Ovary (tissue), 3 donors: ENCODE measurements around the gene IPCEF1.

Experiments used
- CTCF ChIP-seq, 3 donors: fragments of 450-650 bp in 2 of 3; fragments of 200-600 bp in 1 of 3; IDR thresholded peaks; one replicate each; pipeline versions ENCODE4 v1.5.1 to v1.8.0; 2016 to 2022; ENCODE audit warnings: antibody characterized with exemption in 3 of 3, mild to moderate bottlenecking in 1 of 3
- EP300 ChIP-seq: sonication (generic); formaldehyde crosslinking; IDR thresholded peaks from one replicate; pipeline ENCODE4 v1.6.1; 2017; ENCODE audit warnings: antibody characterized with exemption
- POLR2A ChIP-seq: fragments of 450-650 bp; IDR thresholded peaks from one replicate; pipeline ENCODE4 v1.6.1; 2017; ENCODE audit warnings: antibody characterized with exemption, mild to moderate bottlenecking, moderate library complexity
- donor health status: DM: no; HTN: no; CAD: no.

- no peak for TF ChIP-seq CTCF (IDR thresholded peaks at IDR 0.05)
- no peak for TF ChIP-seq POLR2A
- TF ChIP-seq EP300 = no peak
These were observed 42.5 kb upstream of the IPCEF1 start for GRCh38 chr6:154399097-154399496.
